GM19240 (cell line): ENCODE results near the gene RSBN1L.
"Not testable (repeated sequence)": the region's sequence is repeated elsewhere in the genome, so short reads cannot be mapped to it uniquely, and the experiment has no call there.

Experiments
- DNase-seq: peaks from one replicate; pipeline ENCODE4 v3.0.0; 2011; ENCODE audit warnings: low spot score; ENCODE audit not compliant: insufficient read length

Gene RSBN1L

DNA sequence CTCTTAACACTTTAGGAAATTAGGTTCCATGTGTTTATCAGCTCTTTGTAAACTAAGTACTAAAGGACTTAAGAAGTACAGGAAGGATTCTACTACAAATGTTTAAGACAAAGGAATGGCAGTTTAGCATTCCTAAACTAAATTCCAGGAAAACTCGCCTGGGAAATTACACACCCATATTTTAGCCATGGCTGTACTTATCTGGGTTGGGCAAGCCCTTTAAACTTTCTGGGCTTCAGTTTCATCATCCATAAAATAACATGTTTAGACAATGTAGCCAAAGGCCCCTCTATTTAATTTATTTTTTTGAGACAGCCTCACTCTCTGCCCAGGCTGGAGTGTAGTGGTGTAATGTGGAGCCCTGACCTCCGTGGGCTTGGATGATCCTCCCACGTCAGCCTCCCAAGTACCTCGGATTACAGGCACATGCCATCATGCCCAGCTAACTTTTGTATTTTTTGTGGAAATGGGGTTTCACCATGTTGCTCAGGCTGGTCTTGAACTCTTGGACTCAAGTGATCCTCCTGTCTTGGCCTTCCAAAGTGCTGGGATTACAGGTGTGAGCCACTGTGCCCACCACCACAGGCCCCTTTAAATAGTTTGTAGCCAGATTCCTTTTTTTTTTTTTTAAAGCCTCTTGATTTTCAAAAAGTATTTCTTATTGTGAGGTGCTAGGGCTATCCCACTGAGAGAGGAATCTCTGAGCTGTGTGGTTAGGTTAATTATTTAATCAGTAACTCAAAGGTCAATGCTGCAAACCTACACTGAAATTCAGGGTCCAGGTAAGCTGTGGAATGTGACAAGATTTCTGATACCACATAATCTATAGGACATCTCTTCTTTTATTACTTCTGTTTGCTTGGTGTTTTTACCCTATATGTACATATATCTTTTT lies 69.9 kb downstream of the RSBN1L start:
- no peak for DNase-seq

DNA sequence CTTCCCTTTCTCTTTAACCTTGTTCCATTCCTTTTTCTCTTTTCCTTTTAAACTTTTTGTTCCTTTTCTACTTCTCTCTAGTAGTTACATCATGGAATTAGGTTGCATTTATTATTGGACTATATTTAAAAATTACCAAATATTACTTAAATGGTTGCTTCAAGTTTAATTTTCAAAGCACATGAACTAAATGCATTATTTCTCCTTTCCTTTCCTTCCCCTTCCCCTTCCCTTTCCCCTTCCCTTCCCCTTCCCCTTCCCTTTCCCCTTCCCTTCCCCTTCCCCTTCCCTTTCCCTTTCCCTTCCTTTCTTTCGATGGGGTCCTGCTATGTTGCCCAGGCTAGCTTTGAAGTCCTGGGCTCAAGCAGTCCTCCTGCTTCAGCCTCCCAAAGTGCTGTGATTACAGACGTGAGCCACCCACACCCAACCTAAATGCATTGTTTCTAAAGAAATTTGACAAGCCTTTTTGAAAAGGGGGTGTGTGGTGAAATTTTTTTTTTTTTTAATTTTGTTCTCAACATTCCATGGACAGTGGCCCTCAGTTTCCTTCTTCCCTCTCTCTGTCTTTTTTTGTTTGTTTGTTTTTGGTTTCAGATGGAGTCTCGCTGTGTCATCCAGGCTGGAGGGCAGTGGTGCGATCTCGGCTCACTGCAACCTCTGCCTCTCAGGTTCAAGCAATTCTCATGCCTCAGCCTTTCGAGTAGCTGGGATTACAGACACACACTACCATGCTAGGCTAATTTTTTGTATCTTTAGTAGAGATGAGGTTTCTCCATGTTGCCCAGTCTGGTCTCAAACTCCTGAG lies 70.7 kb downstream of the RSBN1L start:
- no peak for DNase-seq

DNA sequence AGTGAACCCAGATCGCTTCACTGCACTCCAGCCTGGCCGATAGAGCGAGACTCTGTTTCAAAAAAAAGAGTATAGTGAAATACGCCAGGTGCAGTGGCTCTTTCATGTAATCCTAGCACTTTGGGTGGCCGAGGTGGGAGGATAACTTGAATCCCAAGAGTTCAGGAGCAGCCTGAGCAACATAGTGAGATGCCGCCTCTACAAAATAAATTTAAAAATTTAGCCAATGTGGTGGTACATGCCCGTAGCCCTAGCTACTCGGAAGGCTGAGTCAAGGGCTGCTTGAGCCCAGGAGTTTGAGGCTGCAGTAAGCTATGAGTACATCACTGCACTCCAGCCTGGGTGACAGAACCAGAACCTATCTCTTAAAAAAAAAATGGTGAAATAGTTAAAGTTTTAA lies 74.1 kb downstream of the RSBN1L start:
- DNase-seq: no peak

DNA sequence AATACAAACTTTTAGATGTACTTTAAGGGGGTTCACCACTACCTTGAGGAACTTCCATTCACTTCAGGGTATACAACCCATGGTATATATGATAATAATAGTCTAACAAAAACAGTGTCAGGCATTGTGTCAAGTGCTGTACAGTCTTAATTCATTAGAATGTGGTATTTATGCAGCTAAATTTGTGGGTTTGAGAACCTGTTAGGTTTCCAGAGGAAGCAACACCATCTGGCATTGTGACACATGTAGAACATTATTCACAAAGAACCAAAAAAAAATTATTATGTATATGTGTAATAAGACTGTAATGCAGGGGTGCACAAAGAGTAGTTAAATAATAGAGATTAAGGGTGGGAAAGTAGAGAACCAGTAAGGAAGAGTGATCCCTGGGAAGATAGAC lies 75.6 kb downstream of the RSBN1L start:
- no peak for DNase-seq

DNA sequence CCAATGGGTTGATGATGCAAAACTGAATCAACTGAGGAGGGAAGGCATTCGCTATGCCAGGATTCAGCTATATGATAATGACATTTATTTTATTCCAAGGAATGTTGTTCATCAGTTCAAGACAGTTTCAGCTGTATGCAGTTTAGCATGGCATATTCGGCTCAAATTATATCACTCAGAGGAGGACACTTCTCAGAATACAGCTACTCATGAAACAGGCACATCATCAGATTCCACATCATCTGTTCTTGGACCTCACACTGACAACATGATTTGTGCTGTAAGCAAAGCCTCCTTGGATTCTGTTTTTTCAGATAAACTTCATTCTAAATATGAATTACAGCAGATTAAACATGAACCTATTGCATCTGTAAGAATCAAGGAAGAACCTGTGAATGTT lies 82.3 kb downstream of the RSBN1L start:
- no peak for DNase-seq

DNA sequence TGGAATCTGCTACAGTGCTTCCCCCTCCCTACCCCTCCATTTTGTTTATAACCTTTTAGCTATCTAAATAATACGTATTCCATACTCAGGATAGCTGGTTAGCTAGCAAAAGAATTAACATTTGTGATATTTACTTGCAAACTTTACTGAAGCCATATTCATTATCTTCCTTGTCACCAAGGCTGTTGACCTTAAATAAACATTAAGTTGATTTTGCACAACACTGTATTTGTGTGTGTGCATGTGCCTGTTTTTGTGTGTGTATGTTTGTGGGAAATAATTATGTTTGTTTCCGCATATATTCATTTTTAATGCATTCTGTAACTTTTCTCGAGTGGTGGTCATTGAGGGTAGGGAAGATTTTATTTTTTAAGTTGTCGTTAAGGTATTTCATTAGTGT lies 86.1 kb downstream of the RSBN1L start:
- no peak for DNase-seq

DNA sequence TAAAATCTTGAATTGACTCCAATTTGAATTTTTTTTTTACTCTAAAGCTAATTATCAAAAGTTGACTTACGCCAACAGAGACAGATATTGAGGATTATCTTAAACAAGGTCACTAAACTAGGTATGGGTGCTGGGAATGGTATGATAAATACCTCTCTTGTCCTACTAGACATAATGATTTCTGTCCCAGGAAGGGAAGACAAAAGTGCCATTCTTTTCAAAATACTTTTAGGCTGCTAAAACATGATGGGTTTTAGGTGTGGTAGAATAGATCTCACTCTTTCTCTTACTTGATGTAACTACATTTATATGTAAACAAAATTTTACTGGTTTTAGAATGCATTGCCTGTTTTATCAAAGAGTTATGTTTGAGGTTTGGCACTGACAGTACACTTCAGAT lies 86.9 kb downstream of the RSBN1L start:
- no peak for DNase-seq

DNA sequence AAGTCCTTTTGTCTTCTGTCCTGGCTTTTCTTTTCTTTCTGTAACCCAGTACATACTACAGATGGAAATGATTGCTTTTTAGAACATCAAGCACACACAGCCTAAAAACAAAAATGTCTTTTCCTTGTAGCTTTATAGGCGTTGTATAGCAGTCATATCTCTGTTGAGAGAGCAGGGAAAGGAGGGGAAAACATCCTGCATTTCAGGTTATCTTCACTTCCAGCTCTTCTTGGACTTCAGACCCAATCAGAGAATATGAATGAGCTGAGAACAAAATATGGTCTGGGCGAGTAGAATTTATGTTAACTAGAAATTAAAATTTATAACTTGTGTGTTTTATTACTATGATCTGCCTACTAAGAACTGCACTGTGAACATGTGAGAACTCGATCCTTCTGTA lies 87.3 kb downstream of the RSBN1L start:
- DNase-seq: no peak

DNA sequence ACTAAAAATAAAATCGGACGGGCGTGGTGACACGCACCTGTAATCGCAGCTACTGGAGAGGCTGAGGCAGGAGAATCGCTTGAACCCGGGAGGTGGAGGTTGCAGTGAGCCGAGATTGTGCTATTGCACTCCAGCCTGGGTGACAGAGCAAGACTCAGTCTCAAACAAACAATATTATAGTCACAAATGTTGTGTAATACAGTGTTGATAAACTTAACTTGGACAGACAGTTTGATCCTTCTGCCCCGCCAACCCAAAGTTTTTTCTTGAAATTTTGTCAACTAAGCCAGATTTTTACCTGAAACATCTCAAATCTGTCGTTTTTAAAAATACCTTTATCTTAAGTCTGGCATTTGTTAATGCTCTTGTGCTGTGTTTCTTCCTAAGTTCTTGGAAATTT lies 88.2 kb downstream of the RSBN1L start:
- not testable (repeated sequence) for DNase-seq

DNA sequence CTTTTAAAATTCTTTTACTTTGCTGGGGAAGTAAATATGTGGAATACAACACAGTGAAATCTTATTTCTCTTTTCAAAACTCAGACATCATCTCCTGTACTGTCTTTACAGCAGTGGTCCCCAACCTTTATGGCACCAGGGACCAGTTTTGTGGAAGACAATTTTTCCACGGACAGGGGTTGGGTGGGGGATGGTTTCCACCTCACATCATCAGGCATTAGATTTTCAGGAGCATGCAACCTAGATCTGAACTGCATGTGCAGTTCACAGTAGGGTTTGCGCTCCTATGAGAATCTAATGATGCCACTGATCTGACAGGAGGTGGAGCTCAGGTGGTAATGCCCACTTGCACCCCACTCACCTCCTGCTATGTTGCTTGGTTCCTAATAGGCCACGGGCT lies 89.8 kb downstream of the RSBN1L start:
- DNase-seq: no peak

DNA sequence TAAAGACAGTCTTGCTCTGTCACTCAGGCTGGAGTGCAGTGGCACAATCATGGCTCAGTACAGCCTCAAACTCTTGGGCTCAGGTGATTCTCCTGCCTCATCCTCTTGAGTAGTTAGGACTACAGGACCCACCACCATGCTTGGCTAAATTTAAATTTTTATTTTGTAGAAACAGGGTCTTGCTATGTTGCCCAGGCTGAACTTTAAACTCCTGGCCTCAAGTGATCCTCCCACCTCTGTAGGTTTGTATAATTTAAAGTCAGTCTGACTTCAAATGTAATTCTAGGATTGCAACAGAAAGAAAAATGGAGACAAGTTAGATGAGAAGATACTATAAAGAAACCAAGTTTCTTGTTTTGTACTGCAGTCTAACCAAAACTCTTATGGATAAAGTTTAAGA lies 90.5 kb downstream of the RSBN1L start:
- no peak for DNase-seq

DNA sequence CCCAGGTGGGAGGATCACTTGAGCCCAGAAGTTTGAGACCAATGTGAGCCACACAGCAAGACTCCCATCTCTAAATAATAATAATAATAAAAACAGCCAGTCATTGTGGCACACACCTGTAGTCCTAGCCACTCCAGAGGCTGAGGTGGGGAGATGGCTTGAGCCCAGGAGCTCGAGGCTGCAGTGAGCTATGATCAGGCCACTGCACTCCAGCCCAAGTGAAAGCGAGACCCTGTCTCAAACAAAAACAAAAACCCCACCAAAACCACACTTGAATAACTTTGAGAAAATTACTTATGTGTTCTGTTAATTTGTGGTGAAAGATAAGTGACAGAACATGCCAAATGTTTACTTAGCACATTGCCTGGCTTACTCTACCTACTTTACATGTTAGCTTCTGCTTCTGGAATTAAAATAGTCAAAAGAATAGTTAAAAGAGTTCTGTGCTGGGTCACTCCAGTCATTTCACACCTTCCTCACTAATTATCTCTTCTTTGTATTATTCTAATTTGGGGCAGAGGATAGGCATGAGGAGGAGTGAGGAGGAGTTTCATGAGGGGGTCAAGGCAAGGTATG lies 92.2 kb downstream of the RSBN1L start:
- no peak for DNase-seq

DNA sequence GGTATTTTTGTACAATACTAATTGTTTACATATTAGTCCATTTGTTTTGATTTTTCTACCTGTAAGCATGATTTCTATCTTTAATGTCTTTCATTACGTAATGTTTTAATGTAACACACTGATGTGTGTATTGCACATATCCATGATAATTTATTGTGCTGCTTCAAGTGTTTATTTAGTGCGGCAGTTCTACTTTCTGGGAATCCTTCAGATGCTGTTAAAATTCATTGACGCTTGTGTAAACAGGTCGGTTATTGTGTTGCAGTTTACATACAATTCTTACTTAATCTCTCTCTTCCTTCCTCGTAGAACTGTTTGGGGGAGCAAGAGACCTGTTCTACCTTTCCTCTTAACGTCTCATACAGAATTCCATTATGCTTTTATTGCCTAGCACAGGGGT lies 95.1 kb downstream of the RSBN1L start:
- DNase-seq: no peak

DNA sequence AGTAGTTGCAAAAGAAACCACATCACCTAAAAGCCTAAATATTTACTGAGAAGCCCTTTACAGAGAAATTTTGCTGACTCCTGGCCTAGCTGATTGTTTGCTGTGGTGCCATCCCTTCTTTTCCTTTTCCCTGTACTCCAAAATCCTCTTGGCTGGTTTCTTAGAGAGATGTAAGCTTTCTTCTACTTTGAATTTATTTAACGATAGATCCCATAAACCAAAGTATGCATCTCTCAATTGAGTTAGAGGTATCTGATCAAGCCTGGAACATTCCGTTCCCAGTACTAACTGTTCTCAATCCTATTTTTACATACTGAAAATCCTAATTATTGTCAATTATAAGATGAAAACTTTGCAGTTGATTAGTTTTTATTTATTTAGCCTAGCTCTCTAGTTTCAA lies 95.7 kb downstream of the RSBN1L start:
- DNase-seq: no peak

DNA sequence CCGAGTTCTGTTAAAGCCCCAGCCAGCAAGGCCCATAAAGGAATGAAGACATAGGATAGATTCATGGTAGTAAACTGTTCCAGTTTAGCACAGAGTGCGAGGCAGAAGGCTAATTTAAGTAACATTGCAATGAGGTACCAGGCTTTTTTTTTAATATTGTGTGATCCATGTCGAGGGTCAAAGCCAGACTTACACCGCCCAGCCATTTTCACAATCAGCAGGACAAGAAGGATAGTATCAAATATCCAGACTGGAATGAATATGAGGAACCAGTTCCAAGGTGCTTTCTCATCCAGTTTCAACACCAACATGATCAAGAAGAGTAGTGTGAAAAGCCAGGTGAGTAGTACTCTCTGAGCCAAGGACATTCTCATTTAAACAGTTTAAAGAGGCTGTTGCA lies 97.7 kb downstream of the RSBN1L start:
- DNase-seq: no peak

DNA sequence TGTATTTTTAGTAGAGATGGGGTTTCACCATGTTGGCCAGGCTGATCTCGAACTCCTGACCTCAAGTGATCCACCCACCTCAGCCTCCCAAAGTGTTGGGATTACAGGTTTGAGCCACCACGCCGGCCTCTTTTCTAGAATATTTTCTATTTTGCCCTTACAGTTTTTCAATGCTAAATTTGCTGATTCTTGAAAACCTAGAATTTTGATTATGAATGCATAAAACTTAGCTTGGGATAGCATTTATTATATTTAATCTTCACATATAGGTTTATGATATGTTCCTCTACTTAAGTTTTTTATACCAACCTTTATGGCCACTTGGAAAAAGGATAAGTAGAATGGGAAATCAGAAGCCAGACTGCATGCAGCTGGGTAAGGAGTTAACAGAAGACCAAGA lies 99.8 kb downstream of the RSBN1L start:
- DNase-seq: no peak

DNA sequence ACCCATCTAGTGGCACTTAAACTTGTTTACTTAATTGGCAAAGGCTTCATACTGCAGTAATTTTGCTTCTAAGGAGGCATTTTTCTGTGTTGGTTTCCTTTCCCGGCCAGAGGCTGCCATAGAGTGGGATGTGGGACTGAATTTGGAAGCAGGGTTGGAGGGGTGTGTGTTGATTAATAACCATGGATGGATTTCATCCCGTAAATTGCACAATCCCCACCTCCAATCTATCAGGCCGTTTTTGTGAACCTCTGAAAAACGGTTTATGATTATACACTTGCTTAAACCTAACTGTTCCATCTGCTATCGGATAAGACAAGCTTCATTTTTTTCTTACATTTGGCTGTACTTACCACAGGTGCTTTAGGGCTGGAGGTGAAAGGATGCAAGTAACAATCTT lies 100.7 kb downstream of the RSBN1L start:
- no peak for DNase-seq

DNA sequence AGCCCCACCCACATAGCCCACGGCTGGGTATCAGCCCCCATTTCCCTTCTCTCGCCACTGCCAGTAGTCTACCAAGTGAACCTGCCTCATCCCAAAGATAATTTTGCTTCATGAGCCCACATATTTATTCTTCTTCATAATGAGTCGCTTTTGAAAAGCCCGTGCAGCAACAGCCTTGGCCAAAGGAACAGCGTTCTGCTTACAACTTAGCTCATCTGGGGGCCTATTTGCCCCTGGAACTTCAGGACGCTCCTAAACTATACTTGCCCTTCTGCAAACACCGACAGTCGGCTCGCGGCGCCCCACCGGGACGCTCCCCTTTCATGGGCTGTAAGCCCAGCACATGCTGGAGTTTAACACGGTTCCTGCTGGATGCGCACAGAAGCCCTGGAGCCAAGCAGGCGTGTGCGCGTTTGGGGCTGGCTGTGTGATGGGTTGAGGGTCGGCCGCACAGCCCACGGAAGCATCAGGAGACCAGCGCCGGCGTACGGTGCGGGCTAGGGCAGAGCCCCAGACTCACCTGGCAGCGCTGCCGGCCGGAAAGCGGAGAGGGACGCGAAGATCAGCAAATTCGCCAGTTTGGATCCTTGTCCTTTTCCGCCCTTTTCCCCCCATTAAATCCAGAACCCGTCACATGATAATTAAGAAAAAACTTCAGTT lies 101.6 kb downstream of the RSBN1L start:
- peak; percentile 11 for DNase-seq

DNA sequence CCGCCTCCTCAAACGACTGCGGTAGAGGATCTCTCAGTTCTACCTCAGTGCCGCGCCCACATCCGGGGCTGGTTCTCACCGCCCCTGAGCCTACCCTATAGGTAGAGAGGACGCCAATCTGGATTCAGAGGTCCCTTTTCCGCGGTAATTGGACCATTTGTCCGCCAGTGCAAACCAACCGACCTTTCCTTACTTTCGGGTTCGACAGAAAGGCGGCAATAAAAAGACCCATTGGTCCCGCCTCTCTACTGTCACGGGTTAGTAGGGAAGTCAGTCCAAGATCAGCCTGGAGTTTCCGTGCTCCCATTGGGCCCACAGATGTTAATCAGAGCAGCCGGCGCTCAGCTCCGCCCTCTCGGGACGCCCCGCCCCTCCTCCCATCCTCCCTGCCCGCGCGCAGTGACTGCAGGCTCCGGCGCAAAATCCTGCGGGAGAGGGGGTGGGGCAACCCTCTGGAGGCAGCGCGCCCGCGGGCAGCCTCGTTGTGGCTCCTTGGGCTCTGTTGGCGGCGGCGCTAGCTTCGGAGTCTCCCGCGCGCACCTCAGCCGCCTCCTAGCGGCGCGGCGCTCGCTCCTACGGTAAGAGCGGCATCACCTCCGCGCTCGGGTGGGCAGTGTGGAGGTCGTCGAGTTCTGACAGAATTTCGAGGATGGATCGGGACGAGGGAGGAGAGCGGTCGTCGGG lies 102.3 kb downstream of the RSBN1L start, which contains the start of the genes PHTF2 and TMEM60:
Gene PHTF2, plus strand, starts transcription at position 380 of the 684 bp plus-strand sequence.
Gene TMEM60, minus strand, starts transcription at position 41 of the 684 bp plus-strand sequence. CDS start 4,061 bp downstream, outside the sequence.
- DNase-seq: peak; percentile 62

DNA sequence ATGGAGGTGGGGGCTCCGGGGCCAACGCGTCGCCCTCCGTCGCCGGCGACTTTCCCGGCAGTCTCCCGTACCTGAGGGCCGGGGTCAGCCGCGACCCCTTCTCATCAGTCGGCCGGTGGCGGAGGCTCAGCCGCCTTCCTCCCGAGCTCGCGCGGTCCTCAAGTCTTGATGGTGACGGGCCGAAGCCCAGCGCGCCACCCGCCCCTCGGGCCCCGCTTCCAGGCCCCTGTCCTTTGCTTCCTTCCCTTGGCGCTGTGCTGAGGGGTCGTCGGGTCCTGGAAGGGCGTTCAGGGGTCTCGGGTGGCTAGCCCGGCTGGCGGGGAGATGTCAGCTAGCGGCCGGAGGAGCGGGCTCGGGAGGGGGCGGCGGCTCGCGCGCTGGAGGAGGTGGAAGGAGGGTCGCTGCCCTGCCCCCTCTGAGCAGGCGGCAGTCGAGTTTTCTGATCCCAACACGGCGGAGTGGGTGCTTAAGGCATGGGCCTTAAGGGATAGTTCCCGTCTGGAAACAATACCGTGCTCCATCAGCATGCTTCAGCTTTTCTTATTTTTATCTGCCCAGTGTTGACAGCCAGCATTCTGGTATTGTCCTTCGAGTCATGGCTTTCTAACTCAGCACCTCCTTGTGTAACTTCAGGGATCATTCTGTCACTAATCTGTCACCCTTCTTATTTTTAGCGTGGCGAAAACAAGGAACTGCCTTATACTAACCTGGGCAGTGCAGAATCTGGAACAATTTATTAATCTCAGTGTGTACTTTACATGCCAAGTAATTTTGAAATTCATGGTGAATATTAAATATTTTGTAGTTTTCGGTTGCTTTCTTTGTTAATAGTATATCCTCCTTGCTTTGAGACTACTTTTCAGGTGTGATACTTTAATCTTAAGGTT lies 103.1 kb downstream of the RSBN1L start:
- no peak for DNase-seq
